ENCODE measurements around the gene TAOK3.
A peak's percentile ranks its signal among the peaks of the same experiment; 100 is the strongest.

- TF ChIP-seq CTCF (IDR thresholded peaks at IDR 0.05) (peak in 5 of 7 experiments; percentile 26 to 71 (median 61)), POLR2A (IDR thresholded peaks at IDR 0.05) (no peak), POLR2AphosphoS5 (IDR thresholded peaks at IDR 0.05) (no peak), EP300 (IDR thresholded peaks at IDR 0.05) (no peak)
Measured at GRCh38 chr12:118404876-118405521, 32.3 kb upstream of the TAOK3 start.

Measured in stomach (tissue), 4 donors.